Activated CD4-positive, CD25-positive, alpha-beta regulatory T cell treated with anti-CD3 and anti-CD28 coated beads, Interleukin-2, amount 50 U/mL, for 72 hours (primary cell): Measurements from ENCODE around the gene SPDYE17.
"Not testable (repeated sequence)": the region's sequence is repeated elsewhere in the genome, so short reads cannot be mapped to it uniquely, and the experiment has no call there.

Experiments used
- DNase-seq: peaks from one replicate; pipeline ENCODE4 v3.0.0; 2021

SPDYE17 gene

GRCh38 chr7:76998285-76998589 lies 33.9 kb downstream of the SPDYE17 start:
- no peak for DNase-seq

- DNase-seq, result no peak
These were observed 34.5 kb downstream of the SPDYE17 start for GRCh38 chr7:76997381-76998284.

- not testable (repeated sequence) for DNase-seq
These were observed 35.2 kb downstream of the SPDYE17 start for GRCh38 chr7:76996932-76997331.

- not testable (repeated sequence) for DNase-seq
These were observed 37.9 kb downstream of the SPDYE17 start for GRCh38 chr7:76994286-76994685.

GRCh38 chr7:76993831-76994230 lies 38.3 kb downstream of the SPDYE17 start:
- not testable (repeated sequence) for DNase-seq

GRCh38 chr7:76992871-76993270 lies 39.3 kb downstream of the SPDYE17 start:
- DNase-seq, result not testable (repeated sequence)

GRCh38 chr7:76992204-76992603 lies 40.0 kb downstream of the SPDYE17 start:
- DNase-seq, result not testable (repeated sequence)

GRCh38 chr7:76990202-76990601 lies 42.0 kb downstream of the SPDYE17 start:
- DNase-seq, result not testable (repeated sequence)

GRCh38 chr7:76985924-76986717 lies 46.0 kb downstream of the SPDYE17 start:
- not testable (repeated sequence) for DNase-seq

GRCh38 chr7:76984784-76985136 lies 47.4 kb downstream of the SPDYE17 start:
- DNase-seq, result not testable (repeated sequence)

GRCh38 chr7:76983937-76984783 lies 48.0 kb downstream of the SPDYE17 start:
- not testable (repeated sequence) for DNase-seq

GRCh38 chr7:76983333-76983732 lies 48.8 kb downstream of the SPDYE17 start:
- DNase-seq, result not testable (repeated sequence)

GRCh38 chr7:76982501-76982900 lies 49.7 kb downstream of the SPDYE17 start:
- DNase-seq, result not testable (repeated sequence)

GRCh38 chr7:76981187-76981970 lies 50.8 kb downstream of the SPDYE17 start:
- DNase-seq, result not testable (repeated sequence)

- DNase-seq, result not testable (repeated sequence)
These were observed 51.6 kb downstream of the SPDYE17 start for GRCh38 chr7:76980576-76980975.

GRCh38 chr7:76977761-76978367 lies 54.3 kb downstream of the SPDYE17 start:
- not testable (repeated sequence) for DNase-seq

GRCh38 chr7:76974793-76975579 lies 57.2 kb downstream of the SPDYE17 start:
- not testable (repeated sequence) for DNase-seq

GRCh38 chr7:76974336-76974735 lies 57.8 kb downstream of the SPDYE17 start:
- not testable (repeated sequence) for DNase-seq

GRCh38 chr7:76972391-76972790 lies 59.8 kb downstream of the SPDYE17 start:
- DNase-seq, result not testable (repeated sequence)
